Nasal cavity respiratory epithelium epithelial cell of viscerocranial mucosa (primary cell): ENCODE measurements around the gene DUSP14. TPM values are rescaled to one million over a fixed set of nuclear protein-coding genes. Genes with fewer than 3 reads are reported as not detected.

Experiments used
- total RNA-seq: library from RNA; depleted of rRNA; stranded (reverse); fragments of >200 nt; gene quantifications from 2 replicates; pipeline ENCODE4 v1.2.3, GENCODE V29; 2014

DUSP14 gene
- total RNA-seq = 94.3 and 102 TPM in 2 replicates

GRCh38 chr17:37489197-37490001 lies at the start of gene DUSP14:
Gene DUSP14, plus strand, starts transcription at chr17:37489891. Its CDS starts 22,382 bp downstream, at chr17:37512273.

Other genes starting within 250 kb of the DUSP14 start
- not detected in 2 replicates for gene C17orf78, start 113.9 kb upstream of the DUSP14 start, total RNA-seq
- 79.3 and 130 TPM in 2 replicates for gene ACACA, start 83.1 kb upstream of the DUSP14 start, total RNA-seq
- 19.5 and 21.1 TPM in 2 replicates for gene TADA2A, start 83.0 kb upstream of the DUSP14 start, total RNA-seq
- 9.9 and 25.9 TPM in 2 replicates for gene SYNRG, start 119.5 kb downstream of the DUSP14 start, total RNA-seq
- gene DDX52, start 153.6 kb downstream of the DUSP14 start, total RNA-seq = 28.4 and 30.0 TPM in 2 replicates